NCI-H2227 treated with DMSO at 0.1 percent for 48 hours (cell line): ENCODE data around the gene RNF40.
A peak's percentile ranks its signal among the peaks of the same experiment; 100 is the strongest.

Experiments
- DNase-seq: peaks from one replicate; lab custom pipeline; 2025; lab: John Stamatoyannopoulos, UW

The RNF40 gene

DNA sequence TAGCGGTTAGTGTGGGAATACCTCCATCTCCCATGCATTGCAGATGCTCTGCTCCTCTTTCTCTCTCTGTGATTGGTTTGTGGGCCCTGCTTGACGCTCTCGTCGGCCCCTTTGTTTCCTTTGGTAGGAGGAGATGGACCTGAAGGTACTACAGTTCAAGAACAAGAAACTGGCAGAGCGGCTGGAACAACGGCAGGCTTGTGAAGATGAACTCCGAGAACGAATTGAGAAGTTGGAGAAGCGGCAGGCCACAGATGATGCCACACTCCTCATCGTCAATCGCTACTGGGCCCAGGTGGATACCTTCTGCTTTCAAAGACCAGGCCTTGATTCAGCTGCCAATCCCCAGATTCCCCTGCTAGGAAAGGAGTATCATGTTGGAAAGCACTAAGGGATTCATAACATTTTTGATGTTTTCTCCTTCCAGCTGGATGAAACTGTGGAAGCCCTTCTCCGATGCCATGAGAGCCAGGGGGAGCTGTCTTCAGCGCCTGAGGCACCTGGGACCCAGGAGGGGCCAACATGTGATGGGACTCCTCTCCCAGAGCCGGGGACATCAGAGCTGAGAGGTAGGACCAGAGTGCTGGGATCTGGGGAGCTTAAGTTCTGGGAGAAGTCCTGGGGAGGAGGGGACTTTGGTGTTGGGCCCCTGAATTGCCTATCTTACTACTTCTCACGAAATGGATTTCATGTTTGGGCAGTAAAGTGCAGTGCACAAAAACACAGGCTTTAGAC, 1.0 kb downstream of the RNF40 start:
- DNase-seq = no peak

DNA sequence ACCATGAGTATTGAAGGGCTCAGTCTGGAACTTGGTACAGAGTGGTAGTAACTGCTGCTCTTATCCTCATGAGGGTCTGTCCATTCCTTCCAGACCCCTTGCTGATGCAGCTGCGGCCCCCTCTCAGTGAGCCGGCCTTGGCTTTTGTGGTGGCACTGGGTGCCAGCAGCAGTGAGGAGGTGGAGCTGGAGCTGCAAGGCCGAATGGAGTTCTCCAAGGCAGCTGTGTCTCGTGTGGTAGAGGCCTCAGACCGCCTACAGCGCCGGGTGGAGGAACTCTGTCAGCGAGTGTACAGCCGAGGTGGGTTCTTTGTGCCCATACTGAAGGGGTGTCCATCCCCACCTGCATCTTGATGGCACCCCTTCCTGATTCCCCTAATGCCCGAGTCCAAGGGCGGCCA, 2.0 kb downstream of the RNF40 start:
- no peak for DNase-seq

DNA sequence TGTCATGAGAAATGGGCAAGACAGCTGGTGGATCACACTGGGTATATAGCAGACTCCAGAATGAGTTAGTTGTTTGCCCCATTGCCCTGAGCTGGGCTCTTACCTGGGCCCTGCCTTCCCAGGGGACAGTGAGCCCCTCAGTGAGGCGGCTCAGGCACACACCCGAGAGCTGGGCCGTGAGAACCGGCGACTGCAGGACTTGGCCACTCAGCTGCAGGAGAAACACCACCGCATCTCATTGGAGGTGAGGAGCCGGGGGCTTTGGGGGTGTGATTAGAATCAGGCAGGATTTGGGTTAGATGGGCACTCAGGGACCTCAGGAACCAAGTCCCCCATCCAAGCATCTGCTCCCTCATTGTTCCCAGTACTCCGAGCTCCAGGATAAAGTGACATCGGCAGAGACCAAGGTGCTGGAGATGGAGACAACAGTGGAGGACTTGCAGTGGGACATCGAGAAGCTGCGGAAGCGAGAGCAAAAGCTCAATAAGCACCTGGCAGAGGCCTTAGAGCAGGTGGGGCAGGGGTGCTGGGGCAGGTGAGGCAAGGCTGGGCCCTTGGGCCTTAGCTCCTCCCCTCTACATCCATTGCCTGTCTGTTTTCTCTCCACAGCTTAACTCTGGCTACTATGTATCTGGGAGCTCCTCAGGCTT, 2.8 kb downstream of the RNF40 start:
- DNase-seq = no peak

DNA sequence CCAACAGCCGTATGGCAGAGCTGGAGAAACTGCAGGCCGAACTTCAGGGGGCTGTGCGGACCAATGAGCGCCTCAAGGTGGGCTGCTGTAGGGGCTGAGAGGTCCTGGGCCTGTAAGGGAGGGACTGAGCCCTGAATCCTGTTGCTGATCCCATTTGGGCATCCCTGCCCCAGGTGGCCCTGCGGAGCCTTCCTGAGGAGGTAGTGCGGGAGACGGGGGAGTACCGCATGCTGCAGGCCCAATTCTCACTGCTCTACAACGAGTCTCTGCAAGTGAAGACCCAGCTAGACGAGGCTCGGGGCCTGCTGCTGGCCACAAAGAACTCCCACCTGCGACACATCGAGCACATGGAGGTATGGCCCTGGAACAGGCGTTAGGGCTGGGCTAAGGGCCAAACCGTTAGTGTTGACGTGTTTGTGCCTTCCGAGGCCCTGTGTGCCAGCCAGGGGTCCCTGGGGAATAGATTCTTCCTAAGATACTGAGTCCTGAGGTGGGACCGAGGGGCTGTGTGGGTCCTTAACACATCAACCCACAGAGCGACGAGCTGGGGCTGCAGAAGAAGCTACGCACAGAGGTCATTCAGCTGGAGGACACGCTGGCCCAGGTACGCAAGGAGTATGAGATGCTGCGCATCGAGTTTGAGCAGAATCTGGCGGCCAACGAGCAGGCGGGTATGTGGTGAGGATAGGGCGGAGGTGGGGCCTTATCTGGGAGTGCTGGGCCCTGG, 4.2 kb downstream of the RNF40 start:
- no peak for DNase-seq

DNA sequence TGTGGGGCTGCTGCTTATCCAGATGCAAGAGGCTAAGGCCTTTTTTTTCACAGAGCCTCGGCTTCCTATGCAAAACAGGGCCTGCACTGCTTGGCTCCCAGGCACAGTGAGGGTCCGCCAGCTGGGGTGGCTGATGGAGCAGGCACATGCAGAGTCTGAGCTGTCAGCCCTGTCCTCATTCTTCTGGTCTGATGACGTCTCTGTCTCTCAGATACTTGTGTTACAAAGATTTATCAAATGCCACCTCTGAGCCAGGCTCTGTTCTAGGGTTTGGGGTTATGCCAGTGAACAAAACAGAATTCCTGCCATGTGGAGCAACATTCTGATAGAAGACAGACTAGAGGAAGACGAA, 4.8 kb downstream of the RNF40 start:
- DNase-seq = no peak

DNA sequence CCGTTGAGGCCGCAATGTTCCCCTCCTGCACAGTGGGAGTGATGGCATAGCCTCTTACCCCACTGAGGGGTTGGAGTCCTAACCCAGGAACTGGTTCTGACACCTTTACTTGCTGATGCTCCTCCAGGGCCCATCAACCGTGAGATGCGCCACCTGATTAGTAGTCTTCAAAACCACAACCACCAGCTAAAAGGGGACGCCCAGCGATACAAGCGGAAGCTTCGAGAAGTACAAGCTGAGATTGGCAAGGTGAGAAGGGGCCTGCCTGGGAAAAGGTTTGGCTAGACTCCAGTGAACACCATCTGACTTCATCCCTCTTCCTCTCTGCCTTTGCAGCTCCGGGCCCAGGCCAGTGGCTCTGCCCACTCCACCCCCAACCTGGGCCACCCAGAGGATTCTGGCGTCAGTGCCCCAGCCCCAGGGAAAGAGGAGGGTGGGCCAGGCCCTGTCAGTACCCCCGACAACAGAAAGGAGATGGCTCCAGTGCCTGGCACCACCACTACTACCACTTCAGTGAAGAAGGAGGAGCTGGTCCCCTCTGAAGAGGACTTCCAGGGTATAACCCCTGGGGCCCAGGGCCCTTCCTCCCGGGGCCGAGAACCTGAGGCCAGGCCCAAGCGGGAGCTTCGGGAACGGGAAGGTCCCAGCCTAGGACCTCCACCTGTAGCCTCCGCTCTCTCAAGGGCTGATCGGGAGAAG, 5.8 kb downstream of the RNF40 start:
- no peak for DNase-seq

DNA sequence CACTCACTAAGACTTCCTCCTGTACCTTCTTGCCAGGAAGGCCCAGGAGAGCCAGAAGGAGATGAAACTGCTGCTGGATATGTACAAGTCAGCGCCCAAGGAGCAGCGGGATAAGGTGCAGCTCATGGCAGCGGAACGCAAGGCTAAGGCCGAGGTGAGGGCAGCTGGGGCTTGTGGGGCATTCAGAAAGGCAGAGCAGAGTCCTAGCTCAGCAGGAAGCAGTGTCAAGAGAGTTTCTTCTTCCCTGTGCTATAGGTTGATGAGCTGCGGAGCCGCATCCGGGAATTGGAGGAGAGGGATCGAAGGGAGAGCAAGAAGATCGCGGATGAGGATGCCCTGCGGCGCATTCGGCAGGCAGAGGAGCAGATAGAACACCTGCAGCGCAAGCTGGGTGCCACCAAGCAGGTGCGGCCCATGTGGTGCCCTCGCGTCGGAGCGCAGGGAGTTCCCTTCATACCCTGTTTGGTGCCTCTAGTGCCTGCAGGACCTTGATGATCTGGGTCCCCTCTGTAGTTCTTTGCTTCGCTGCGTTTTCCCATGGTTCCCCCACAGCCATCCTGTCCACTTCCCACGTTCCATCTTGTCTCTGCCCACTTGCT, 6.6 kb downstream of the RNF40 start:
- no peak for DNase-seq

DNA sequence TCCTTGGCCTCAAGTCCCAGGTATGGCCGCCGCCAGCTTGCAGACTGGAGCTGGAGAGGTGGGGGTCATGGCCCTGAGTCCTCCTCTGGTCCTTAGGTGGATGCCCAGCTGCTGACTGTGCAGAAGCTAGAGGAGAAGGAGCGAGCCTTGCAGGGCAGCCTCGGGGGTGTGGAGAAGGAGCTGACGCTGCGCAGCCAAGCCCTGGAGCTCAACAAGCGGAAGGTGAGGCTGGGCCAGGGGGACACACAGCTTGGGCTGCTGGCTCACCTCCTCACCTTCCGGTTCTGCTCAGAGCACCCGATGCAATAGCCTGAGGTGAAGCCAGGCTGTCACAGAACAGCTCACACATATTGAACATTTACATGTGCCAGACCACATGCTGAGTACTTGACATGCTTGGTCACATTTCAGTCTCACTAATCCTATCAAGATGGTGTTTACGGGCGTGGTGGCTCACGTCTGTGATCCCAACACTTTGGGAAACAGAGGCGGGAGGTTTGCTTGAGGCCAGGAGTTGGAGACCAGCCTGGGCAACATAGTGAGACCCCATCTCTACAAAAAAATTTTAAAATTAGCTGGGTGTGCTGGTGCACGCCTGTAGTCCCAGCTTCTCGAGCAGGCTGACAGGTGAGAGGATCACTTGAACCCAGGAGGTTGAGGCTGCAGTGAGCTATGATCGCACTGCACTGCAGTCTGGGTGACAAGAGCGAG, 7.4 kb downstream of the RNF40 start:
- no peak for DNase-seq

DNA sequence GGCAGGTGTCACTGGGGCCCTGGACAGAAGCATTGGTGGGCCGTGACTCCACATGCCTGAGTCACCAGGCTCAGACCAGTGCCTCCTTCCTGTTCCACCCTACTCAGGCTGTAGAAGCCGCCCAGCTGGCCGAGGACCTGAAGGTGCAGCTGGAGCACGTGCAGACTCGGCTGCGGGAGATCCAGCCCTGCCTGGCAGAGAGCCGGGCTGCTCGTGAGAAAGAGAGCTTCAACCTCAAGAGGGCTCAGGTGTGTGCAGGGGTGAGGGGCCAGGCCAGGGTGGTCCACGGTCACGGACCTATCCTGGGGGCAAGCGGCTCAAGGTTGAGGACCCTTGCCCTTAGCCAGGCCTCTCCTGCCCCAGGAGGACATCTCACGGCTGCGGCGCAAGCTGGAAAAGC, 9.6 kb downstream of the RNF40 start:
- DNase-seq = no peak

DNA sequence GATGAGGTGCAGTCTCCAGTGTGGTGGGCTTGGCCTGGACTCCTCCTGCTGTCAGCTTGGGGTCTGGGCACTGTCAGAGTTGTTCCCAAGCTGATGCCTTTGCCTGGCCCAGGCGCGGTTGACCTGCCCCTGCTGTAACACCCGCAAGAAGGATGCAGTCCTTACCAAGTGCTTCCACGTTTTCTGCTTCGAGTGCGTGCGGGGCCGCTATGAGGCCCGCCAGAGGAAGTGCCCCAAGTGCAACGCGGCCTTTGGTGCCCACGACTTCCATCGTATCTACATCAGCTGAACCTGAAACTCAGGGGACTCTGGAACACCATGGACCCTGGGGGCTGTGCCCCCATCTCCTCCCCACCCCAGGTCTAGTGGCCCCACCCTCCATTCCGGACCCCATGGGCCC, 11.7 kb downstream of the RNF40 start:
- DNase-seq = no peak

DNA sequence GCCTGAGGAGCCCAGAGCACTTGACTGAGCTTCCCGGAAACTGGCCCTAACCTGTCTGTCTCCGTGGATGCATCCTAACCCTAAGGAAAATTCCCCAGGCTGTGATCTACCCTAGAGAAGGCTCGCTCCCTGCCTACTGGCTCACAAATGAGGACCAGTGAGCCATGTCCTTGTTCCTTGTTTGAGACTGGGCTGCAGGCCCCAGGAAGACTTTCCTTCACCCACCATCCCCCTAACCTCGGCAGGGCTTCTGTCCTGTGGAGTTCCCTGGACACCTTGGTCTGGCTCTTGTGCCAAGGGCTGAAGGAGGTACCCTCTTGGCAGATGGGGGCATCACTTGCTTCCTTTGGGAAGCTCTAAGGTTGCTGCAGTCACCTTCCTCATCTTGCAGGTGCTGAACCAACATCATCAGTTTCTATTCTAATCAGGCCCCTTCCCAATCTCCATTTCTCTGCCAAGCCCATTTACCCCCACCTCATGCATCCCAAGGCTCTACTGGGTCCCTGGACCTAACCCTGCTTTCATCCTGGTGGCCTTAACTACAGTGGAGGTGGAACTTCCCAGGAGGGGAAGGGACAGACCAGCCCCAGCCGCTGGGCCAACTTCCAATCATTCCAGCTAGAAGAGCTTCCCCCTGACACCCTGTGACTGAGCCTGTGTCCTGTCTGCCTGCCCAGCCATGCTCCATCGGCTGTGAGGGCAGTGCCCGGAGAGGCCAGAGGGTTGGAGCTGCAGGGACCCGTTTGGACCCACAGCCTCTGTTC, 12.4 kb downstream of the RNF40 start:
- DNase-seq = no peak

DNA sequence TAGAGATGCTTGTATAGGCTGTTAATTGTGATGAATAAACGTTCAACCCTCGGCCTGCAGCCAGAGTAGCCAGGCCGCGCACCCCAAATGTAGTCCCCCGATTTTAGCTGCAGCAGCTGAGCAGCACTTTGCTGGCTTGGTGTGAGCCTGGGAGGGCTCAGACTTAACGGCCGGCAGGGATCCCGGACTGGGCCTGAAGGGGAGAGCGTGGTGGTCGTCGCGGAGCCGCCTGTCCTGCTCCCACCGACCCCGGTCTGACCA, 12.9 kb downstream of the RNF40 start:
- no peak for DNase-seq

DNA sequence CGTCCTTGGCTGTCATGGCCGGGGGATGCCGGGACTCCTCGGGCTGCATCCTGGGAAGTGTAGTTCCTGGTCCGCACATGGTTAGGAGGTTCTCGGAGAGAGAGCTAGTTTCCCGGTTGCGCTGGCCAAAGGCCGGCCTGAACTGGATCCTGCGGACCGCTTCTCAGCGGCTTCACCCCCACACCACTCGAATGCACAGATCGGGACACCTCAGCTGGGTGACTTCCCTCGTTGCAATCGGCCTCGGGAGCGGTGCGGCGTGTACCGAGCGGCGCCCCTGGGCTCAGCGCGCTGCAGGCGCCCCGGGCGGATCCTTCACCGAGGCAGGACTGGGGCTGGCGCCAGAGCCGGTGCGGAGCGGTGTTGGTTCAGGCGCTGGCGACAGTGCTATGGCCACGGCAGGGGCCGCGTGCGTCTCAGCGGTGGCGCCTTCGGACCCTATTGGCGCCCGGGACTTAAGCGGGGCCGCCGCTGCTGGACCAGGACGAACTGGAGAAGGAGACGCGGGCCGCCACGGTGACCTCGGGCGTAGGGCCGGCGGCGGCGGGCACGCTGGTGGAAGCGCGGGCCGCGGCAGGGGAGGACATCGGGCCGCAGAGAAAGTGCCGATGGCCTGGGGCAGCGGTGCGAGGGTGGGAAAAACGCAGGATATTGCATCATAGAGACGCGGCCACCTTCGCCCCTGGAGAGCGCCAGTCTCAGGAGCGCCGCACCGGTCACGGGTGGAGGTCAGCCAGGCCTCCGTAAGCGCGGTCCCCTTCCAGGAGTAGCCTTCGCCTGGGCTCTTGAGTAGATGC, 13.5 kb downstream of the RNF40 start:
- DNase-seq = peak; percentile 78

DNA sequence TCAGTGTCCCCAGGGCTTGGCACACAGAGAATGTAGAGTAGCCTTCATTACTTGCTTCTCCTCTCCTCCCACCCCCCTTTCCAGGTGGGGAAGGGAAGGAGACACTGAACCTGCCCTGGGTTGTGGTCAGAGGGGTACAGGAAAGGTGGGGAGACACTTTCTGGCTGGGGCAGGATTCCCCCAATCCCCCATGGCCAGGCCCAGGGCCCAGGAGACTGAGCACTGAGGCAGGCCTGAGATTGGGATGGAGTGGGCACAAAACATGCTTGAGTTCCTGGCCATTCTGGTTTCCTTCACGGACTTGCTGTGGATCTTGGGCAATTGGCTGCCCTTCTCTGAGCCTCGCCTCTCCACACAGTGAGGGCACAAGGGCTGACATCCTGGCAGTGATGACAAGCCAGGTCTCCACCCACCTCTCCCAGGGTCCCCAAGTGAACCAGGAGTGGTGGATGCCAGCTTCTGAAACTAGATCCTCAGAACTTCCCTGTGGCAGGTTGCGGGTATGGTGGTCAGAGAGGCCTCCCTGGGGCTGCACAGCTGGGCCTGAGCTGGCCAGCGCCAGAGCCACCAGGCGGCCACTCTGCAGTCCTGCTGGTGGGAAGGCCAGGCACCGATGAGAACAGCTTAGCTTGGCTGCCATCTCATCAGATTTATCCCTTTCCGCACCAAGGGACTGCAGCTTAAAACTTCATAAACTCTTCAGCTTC, 15.6 kb downstream of the RNF40 start:
- DNase-seq = no peak

DNA sequence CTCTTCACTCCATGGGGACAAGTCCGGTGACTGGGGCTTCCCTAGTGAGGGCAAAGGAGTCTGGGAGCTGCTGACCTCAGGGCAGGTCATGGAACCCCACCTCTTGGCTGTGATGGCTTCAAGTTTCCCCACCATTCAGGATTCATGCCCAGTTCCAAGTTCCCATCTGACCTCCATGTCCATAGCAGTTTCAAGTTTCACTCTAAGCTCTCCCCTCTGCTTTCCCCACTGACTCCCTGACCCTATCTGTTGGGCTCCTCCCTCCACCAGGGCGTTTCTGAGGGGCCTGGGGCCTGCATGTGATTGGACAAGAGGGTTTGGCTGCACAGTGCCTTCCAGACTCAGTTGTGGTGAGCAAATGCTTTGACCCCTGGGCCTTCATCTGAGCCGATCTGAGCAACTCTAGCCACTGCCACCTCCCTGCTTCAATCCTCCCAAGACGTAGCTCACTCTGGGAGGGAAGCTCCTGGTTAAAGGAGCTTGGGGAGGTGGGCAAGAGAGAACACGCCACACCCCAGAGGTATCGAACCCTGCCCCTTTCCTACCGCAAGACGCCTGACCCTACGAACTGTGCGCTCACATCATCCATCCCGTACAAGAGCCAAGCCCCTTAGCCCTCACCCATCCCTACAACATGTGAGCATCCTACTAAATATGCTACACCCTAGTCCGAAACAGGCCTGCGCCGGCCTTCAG, 16.6 kb downstream of the RNF40 start:
- no peak for DNase-seq

DNA sequence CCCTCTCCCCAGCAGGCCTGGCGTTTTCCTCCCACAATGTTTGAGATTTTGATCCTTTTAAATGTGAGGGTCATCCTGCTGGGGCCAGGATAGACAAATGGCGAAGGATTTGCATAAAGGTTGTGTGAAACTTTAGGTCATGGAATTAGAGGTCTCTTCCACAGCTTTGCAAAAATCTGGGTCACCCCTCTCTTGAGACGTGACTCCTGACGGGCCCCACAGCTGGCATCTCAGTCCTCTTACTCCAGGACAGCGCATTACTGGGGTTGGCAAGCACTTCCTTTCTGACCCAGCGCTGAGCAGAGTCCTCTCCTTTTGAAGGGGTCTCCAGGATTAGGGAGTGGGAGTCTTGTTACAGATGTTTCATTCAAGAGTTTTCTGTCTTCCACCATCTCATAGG, 17.5 kb downstream of the RNF40 start:
- no peak for DNase-seq

DNA sequence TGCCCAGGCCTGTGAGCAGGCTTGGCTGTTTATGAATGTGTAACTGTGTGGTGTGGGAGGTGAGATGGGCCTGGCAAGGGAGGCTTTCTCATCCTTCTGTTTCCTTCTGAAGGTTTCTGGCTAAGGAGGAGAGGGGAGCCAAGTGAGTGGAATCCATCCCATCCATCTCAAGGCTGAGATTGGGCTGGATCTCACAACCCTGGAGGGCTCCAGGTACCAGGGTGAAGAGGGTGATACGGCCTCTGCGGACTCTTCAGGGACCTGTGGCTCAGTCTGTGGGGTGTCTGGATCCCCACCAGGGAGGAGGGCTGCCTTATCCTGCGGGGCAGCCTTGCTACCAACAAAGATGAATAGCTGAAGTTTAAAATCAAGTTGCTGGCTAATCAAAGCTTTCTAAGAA, 17.9 kb downstream of the RNF40 start:
- DNase-seq = no peak

DNA sequence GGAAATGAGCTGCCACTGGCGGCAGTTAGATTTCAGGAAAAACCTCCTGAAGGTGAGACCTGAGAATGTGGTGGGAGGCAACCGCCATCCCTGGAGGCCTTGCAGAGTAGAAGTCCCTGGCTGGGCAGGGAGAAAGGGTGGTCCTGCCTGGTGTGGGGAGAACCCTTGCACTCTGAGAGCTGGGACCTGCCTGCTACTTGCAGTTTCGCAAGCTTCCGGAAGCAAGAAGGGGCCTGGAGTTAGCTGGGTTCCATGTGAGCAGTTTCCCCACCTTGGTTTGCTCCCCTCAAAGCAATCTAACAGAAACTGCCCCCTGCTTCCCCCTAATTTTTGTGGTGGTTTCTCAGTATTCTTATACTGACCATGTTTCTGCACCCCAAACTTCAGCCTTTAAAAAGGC, 18.4 kb downstream of the RNF40 start:
- DNase-seq = no peak
